ENCODE data around the gene NAALAD2. TPM values are rescaled to one million over a fixed set of nuclear protein-coding genes. Genes with fewer than 3 reads are reported as not detected.
A peak's percentile ranks its signal among the peaks of the same experiment; 100 is the strongest.

NAALAD2 gene
- total and polyA plus RNA-seq, 2 of the 8 experiments (the other 6 are each of a cell fraction or from before 2014, with no cell fraction given) = 2.6 to 3.9 TPM

DNA sequence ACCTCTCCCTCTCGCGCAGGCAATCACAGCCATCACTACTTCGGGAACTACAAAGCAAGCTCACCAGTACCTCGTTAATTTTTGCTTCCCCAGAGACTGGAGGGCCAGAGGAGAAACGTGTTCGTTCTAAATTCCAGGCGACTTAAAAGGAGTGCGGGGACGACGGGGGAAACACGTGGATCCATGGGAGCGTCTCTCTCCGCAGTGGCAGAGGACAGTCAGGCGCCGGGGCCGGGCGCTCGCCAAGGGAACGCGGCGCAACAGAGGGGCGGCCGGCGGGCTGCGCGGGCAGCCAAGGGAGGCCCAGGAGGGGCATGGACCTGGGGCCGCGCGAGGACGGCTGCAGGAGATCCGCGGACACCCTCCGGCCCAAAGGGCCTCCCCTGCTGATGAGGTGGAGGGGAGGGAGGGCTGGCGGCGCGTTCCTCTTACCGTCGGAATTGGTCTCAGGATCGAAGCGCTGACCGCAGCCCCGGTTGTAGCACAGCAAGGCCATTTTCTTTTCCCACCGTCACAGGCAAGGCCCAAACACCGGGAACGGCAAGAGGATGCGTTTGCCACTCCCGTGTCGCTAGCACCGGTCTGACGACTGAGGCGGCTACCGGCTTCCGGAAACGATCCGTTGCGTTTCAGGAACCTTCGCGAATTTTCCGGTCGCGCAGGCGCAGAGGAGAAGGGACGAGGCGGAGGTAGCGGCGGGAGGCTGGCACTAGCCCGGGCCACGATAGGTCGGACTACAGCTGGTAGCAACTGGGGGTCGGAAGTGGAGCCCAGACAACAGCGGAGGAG lies 88.2 kb downstream of the NAALAD2 start, which contains the start of gene CHORDC1 (continued):
- TF ChIP-seq RBBP5 (IDR thresholded peaks at IDR 0.05; ENCODE audit: borderline replicate concordance, low read depth, low read length) (peak; percentile 92; the same call in 1 of the 2 replicates), NANOG (IDR thresholded peaks at IDR 0.05; ENCODE audit: insufficient read depth, low read depth, low read length, poor library complexity, severe bottlenecking) (no peak), RXRA (IDR thresholded peaks at IDR 0.05; ENCODE audit: insufficient read depth, low read depth, low read length) (no peak), POU5F1 (IDR thresholded peaks at IDR 0.05; ENCODE audit: low read depth, low read length) (no peak), SP1 (IDR thresholded peaks at IDR 0.05; ENCODE audit: low read depth, low read length) (no peak), ZNF274 (IDR thresholded peaks at IDR 0.05; ENCODE audit: borderline replicate concordance, extremely low read depth, low read length) (no peak), FOSL1 (IDR thresholded peaks at IDR 0.05; ENCODE audit: insufficient read depth, low read depth, low read length) (no peak), TEAD4 (IDR thresholded peaks at IDR 0.05; ENCODE audit: low read depth, low read length) (no peak), MAFK (IDR thresholded peaks at IDR 0.05; ENCODE audit: low read depth, low read length) (no peak), JUND (IDR thresholded peaks at IDR 0.05; ENCODE audit: low read length) (no peak), SUZ12 (IDR thresholded peaks at IDR 0.05; ENCODE audit: low read length) (no peak), JUN (IDR thresholded peaks at IDR 0.05; ENCODE audit: low read depth, low read length) (no peak), TBP (IDR thresholded peaks at IDR 0.05; ENCODE audit: low read depth, low read length) (peak; percentile 75; the same call in 1 of the 2 replicates), EGR1 (IDR thresholded peaks at IDR 0.05; ENCODE audit: borderline replicate concordance, low read depth, low read length) (no peak), POLR2A (IDR thresholded peaks at IDR 0.05; ENCODE audit: control extremely low read depth in 1 of 2, low read depth in 2 of 2, low read length in 2 of 2) (peak; percentile 49 to 84), KDM4A (IDR thresholded peaks at IDR 0.05; ENCODE audit: low read depth, low read length, severe bottlenecking) (peak; percentile 96), PHF8 (conservative IDR thresholded peaks at IDR 0.05; ENCODE audit: low read depth, low read length) (peak; percentile 74), TAF1 (IDR thresholded peaks at IDR 0.05; ENCODE audit: low read depth, low read length) (peak; percentile 90), RNF2 (IDR thresholded peaks at IDR 0.05; ENCODE audit: borderline replicate concordance, low read depth, low read length, missing control alignments, poor library complexity, severe bottlenecking) (no peak)
- TF ChIP-seq, protein P1, sequence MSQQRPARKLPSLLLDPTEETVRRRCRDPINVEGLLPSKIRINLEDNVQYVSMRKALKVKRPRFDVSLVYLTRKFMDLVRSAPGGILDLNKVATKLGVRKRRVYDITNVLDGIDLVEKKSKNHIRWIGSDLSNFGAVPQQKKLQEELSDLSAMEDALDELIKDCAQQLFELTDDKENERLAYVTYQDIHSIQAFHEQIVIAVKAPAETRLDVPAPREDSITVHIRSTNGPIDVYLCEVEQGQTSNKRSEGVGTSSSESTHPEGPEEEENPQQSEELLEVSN (IDR thresholded peaks at IDR 0.05) = peak; percentile 26; the same call in 1 of the 2 replicates
- TF ChIP-seq, protein P2, sequence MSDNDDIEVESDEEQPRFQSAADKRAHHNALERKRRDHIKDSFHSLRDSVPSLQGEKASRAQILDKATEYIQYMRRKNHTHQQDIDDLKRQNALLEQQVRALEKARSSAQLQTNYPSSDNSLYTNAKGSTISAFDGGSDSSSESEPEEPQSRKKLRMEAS (IDR thresholded peaks at IDR 0.05) = peak; percentile 66
- TF ChIP-seq, protein P3, sequence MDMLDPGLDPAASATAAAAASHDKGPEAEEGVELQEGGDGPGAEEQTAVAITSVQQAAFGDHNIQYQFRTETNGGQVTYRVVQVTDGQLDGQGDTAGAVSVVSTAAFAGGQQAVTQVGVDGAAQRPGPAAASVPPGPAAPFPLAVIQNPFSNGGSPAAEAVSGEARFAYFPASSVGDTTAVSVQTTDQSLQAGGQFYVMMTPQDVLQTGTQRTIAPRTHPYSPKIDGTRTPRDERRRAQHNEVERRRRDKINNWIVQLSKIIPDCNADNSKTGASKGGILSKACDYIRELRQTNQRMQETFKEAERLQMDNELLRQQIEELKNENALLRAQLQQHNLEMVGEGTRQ (IDR thresholded peaks at IDR 0.05; ENCODE audit: low read length) = no peak
